ENCODE results near the gene PRXL2C.
"Not testable (repeated sequence)": the region's sequence is repeated elsewhere in the genome, so short reads cannot be mapped to it uniquely, and the experiment has no call there.

Gene PRXL2C
- total RNA-seq: 17.4 to 51.7 (median 24.4) reads per million in 4 donors

GRCh38 chr9:96655198-96655851, at the start of gene PRXL2C:
PRXL2C (minus strand) TSS chr9:96655317; CDS start chr9:96655281, 36 bp downstream.
- DNase-seq: peak; percentile 68 to 80 (median 75)

GRCh38 chr9:96700721-96701375, 45.7 kb upstream of the PRXL2C start:
- DNase-seq: not testable (repeated sequence)

- DNase-seq: no peak
These were observed 36.2 kb upstream of the PRXL2C start for GRCh38 chr9:96691326-96691725.

GRCh38 chr9:96688745-96689464, 33.8 kb upstream of the PRXL2C start:
- DNase-seq: no peak

- no peak for DNase-seq
These were observed 33.1 kb upstream of the PRXL2C start for GRCh38 chr9:96688187-96688586.

- DNase-seq: peak; percentile 28 to 75 (median 65)
These were observed 31.7 kb upstream of the PRXL2C start for GRCh38 chr9:96686638-96687335.

GRCh38 chr9:96680812-96681499, 25.8 kb upstream of the PRXL2C start:
- DNase-seq: no peak

- DNase-seq: no peak
These were observed 19.9 kb upstream of the PRXL2C start for GRCh38 chr9:96674906-96675538.

GRCh38 chr9:96673786-96674185, 18.7 kb upstream of the PRXL2C start:
- DNase-seq: not testable (repeated sequence)

- DNase-seq: no peak
These were observed 13.9 kb upstream of the PRXL2C start for GRCh38 chr9:96668868-96669534.

- no peak for DNase-seq
These were observed 12.2 kb upstream of the PRXL2C start for GRCh38 chr9:96667363-96667728.

GRCh38 chr9:96666653-96667362, 11.7 kb upstream of the PRXL2C start:
- peak in 1 of 5 donors; percentile 54 for DNase-seq

GRCh38 chr9:96665789-96666188, 10.7 kb upstream of the PRXL2C start:
- DNase-seq: no peak

GRCh38 chr9:96663506-96664120, 8.5 kb upstream of the PRXL2C start:
- DNase-seq: no peak

GRCh38 chr9:96661711-96662110, 6.6 kb upstream of the PRXL2C start:
- no peak for DNase-seq

- DNase-seq: no peak
These were observed 5.7 kb upstream of the PRXL2C start for GRCh38 chr9:96660692-96661248.

GRCh38 chr9:96654450-96655197, 493 bp downstream of the PRXL2C start:
- DNase-seq: peak; percentile 55 to 77 (median 72)

- DNase-seq: peak in 1 of 5 donors; percentile 9
These were observed 3.5 kb downstream of the PRXL2C start for GRCh38 chr9:96651626-96652025.

Measured in T-helper 1 cell (primary cell).